ENCODE data around the gene BHLHE23. TPM values are rescaled to one million over a fixed set of nuclear protein-coding genes. Genes with fewer than 3 reads are reported as not detected.

Gene BHLHE23
- total RNA-seq, 4 donors from 2014 or later, result not detected

GRCh38 chr20:63023071-63023935 is 16.5 kb upstream of the BHLHE23 start:
- ATAC-seq, result no peak
- in situ Hi-C loops (cut with MboI; ENCODE audit: low sequenced_read_pairs in 4 of 4) (loop anchor here in 1 of 4 donors (25.0 kb wide), 1 partner anchor 136 kb away; no protein-coding TSS in a partner anchor), intact Hi-C loops (cut with DNase I; ENCODE audit: low total_unique reads) (no loop called here)
- H3K9me3 ChIP-seq, result no peaks in the 10 kb centered on the region
- peaks cover 64 to 89% (median 75%) of the 10 kb centered on the region in 3 donors for H3K27me3 ChIP-seq
- DNase-seq, result no peak
- H3K36me3 ChIP-seq, result no peaks in the 10 kb centered on the region
- no peaks in the 10 kb centered on the region for H3K4me1 ChIP-seq
- no peak overlapping the region for H3K27ac ChIP-seq
- no peak for TF ChIP-seq CTCF (IDR thresholded peaks at IDR 0.05 in 4 of 5, conservative IDR thresholded peaks at IDR 0.05 in 1 of 5)
- no peak for TF ChIP-seq POLR2A (IDR thresholded peaks at IDR 0.05)
- H3K4me3 ChIP-seq, result no peak overlapping the region

- Histone ChIP-seq H3K4me1 (no peaks in the 10 kb centered on the region), H3K36me3 (no peaks in the 10 kb centered on the region), H3K9me3 (no peaks in the 10 kb centered on the region), H3K27me3 (peaks cover 62 to 91% (median 73%) of the 10 kb centered on the region in 3 donors), H3K4me3 (no peak overlapping the region), H3K27ac (no peak overlapping the region)
- DNase-seq (no peak), ATAC-seq (no peak)
- intact Hi-C loops (cut with DNase I; ENCODE audit: low total_unique reads), result no loop called here
- TF ChIP-seq CTCF (IDR thresholded peaks at IDR 0.05 in 4 of 5, conservative IDR thresholded peaks at IDR 0.05 in 1 of 5), result no peak
- no peak for TF ChIP-seq POLR2A (IDR thresholded peaks at IDR 0.05)
- in situ Hi-C loops (cut with MboI; ENCODE audit: low sequenced_read_pairs in 4 of 4), result loop anchor here in 1 of 4 donors (25.0 kb wide), 1 partner anchor 135 kb away; no protein-coding TSS in a partner anchor
Observed at GRCh38 chr20:63022501-63022900, 15.7 kb upstream of the BHLHE23 start.

- in situ Hi-C loops (cut with MboI; ENCODE audit: low sequenced_read_pairs in 4 of 4), result loop anchor here in 1 of 4 donors (25.0 kb wide), 1 partner anchor 134 kb away; no protein-coding TSS in a partner anchor
- no peak overlapping the region for H3K27ac ChIP-seq
- no peak overlapping the region for H3K4me3 ChIP-seq
- H3K36me3 ChIP-seq, result no peaks in the 10 kb centered on the region
- TF ChIP-seq POLR2A (IDR thresholded peaks at IDR 0.05), result no peak
- no peak for TF ChIP-seq CTCF (IDR thresholded peaks at IDR 0.05 in 4 of 5, conservative IDR thresholded peaks at IDR 0.05 in 1 of 5)
- peaks cover 61 to 91% (median 71%) of the 10 kb centered on the region in 3 donors for H3K27me3 ChIP-seq
- ATAC-seq (no peak), DNase-seq (no peak)
- intact Hi-C loops (cut with DNase I; ENCODE audit: low total_unique reads), result no loop called here
- no peaks in the 10 kb centered on the region for H3K9me3 ChIP-seq
- no peaks in the 10 kb centered on the region for H3K4me1 ChIP-seq
Observed at GRCh38 chr20:63021356-63022321, 14.9 kb upstream of the BHLHE23 start.

GRCh38 chr20:63020681-63021080 is 13.9 kb upstream of the BHLHE23 start:
- Histone ChIP-seq H3K36me3 (no peaks in the 10 kb centered on the region), H3K4me1 (no peaks in the 10 kb centered on the region), H3K27me3 (peaks cover 61 to 91% (median 71%) of the 10 kb centered on the region in 3 donors), H3K4me3 (no peak overlapping the region), H3K9me3 (no peaks in the 10 kb centered on the region), H3K27ac (no peak overlapping the region)
- in situ Hi-C loops (cut with MboI; ENCODE audit: low sequenced_read_pairs in 4 of 4) (loop anchor here in 1 of 4 donors (25.0 kb wide), 1 partner anchor 133 kb away; no protein-coding TSS in a partner anchor), intact Hi-C loops (cut with DNase I; ENCODE audit: low total_unique reads) (no loop called here)
- DNase-seq (no peak), ATAC-seq (no peak)
- TF ChIP-seq POLR2A (IDR thresholded peaks at IDR 0.05) (no peak), CTCF (IDR thresholded peaks at IDR 0.05 in 4 of 5, conservative IDR thresholded peaks at IDR 0.05 in 1 of 5) (no peak)

Data from gastrocnemius medialis (tissue), 4 donors.